ENCODE data around the gene SPATA18. TPM values are rescaled to one million over a fixed set of nuclear protein-coding genes. Genes with fewer than 3 reads are reported as not detected.

Gene SPATA18
- total RNA-seq, 1 donor from 2014 or later = 3.1 TPM

Other genes starting within 250 kb of the SPATA18 start
- 38.7 TPM for gene DCUN1D4, start 208.2 kb upstream of the SPATA18 start, total RNA-seq
- gene LRRC66, start 30.9 kb upstream of the SPATA18 start, total RNA-seq = 0.32 TPM
- gene SGCB, start 13.0 kb upstream of the SPATA18 start, total RNA-seq = 80.4 TPM